ENCODE measurements around the gene MAML2.
A peak's percentile ranks its signal among the peaks of the same experiment; 100 is the strongest.
"Not testable (repeated sequence)": the region's sequence is repeated elsewhere in the genome, so short reads cannot be mapped to it uniquely, and the experiment has no call there.

Gene MAML2

GRCh38 chr11:96272529-96273222, 70.3 kb downstream of the MAML2 start:
- no peak for DNase-seq (ENCODE audit: extremely low read depth in 1 of 2, low read depth in 1 of 2)

DNA sequence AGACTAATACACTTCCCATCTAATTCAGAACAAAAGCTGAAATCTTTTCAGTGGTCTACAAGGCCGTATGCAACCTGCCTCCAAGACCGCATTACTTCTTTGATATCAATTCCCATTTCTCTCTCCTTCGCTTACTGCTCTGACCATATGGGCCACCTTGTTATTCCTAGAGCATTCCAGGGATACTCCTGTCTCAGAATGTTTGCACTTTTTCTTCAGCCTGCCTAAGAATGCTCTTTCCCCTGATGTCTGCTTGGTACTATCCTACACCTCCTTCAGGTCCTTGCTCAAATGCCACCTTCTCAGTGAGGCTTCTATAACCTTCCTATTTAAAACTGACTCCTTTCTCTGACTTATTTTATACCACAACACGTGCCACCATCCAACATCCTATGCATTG, 71.2 kb downstream of the MAML2 start:
- no peak for DNase-seq (ENCODE audit: extremely low read depth in 1 of 2, low read depth in 1 of 2)

GRCh38 chr11:96271352-96271751, 71.6 kb downstream of the MAML2 start:
- not testable (repeated sequence) for DNase-seq (ENCODE audit: extremely low read depth in 1 of 2, low read depth in 1 of 2)

DNA sequence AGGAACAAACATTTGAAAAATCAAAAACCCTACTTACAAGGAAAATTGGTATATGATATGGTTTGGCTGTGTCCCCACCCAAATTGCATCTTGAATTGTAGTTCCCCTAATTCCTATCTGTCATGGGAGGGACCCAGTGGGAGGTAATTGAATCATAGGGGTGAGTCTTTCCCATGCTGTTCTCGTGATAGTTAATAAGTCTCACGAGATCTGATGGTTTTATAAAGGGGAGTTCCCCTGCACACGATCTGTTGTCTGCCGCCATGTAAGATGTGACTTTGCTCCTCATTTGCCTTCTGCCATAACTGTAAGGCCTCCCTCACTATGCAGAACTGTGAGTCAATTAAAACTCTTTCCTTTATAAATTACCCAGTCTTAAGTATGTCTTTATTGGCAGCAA, 74.5 kb downstream of the MAML2 start:
- DNase-seq (ENCODE audit: extremely low read depth in 1 of 2, low read depth in 1 of 2): not testable (repeated sequence)

GRCh38 chr11:96267496-96268032, 75.4 kb downstream of the MAML2 start:
- no peak for DNase-seq (ENCODE audit: extremely low read depth in 1 of 2, low read depth in 1 of 2)

GRCh38 chr11:96267001-96267495, 75.9 kb downstream of the MAML2 start:
- no peak for DNase-seq (ENCODE audit: extremely low read depth in 1 of 2, low read depth in 1 of 2)

DNA sequence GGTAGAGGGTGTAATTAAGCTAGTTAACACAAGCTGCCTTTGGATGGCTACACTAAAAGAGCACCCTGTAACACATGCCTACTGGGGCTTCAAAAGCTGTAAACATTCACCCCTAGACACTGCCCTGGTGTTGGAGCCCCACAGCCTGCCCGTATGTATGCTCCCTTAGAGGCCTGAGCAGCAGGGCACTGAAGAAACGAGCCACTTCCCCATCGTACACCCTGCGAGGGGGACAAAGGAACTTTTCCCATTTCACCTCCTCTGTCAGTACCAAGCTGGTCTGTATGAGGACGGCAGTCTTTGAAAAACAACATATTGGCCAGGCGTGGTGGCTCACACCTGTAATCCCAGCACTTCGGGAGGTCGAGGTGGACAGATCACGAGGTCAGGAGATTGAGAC, 77.0 kb downstream of the MAML2 start:
- DNase-seq (ENCODE audit: extremely low read depth in 1 of 2, low read depth in 1 of 2): no peak

GRCh38 chr11:96265220-96265737, 77.7 kb downstream of the MAML2 start:
- no peak for DNase-seq (ENCODE audit: extremely low read depth in 1 of 2, low read depth in 1 of 2)

DNA sequence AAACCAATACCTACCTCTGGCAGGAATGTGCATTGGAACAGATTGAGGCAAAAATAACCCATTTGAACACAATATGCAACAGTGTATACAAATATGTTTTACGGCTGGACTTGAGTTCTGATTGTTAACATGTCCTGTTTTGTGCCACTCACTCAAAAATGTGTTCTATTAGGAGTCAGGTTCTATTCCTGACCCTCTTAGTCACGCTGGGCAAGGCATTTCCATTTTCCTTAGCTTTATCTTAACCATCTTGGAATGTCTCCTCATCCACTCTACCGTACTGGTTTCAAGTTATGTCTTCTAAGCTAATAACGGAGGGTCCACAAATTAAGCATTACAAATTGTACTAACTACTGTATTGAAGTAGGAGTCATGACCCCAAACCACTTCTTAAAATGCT, 78.6 kb downstream of the MAML2 start:
- no peak for DNase-seq (ENCODE audit: extremely low read depth in 1 of 2, low read depth in 1 of 2)

DNA sequence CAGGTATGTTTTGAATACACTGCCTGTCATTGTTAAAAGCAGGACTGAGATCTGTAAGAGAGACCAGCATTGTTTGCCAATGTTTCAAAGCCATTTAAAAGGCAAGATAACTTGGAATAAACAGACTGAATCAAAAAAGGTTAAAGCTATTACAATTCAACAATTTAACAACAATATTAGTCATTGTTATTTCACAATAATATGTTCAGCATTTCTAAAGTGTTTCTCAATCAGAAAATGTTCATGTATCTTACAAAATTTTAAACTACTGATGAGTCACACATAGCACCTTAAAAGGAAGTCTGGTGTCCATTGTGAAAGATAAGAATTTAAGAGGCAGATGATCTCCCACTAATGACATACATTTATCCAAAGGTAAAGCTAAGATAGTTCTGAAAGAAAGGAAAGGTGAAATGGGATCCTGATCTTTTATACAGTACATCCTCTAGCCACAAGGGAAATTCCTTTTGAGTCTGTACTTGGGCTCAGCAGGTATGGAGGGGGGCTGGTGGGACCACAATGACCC, 79.7 kb downstream of the MAML2 start:
- no peak for DNase-seq (ENCODE audit: extremely low read depth in 1 of 2, low read depth in 1 of 2)

DNA sequence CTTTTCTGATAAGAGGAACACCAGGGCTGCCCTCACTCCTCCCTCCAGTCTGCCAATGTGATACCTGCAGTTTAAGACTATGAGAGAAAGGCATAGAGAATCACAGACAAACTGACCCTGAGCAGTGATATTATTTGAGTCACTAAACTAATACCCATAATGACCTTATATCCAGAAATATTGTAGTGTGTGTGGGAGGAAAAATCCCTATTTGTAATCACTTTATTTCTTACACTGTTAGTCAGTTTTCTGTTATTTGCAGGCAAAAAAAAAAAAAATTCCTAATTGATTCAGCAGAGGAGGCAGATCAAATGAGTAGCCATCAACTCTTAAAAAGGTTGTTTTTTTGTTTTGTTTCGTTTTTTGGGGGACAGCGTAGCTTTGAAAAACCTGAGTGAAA, 82.5 kb downstream of the MAML2 start:
- no peak for DNase-seq (ENCODE audit: extremely low read depth in 1 of 2, low read depth in 1 of 2)

- DNase-seq (ENCODE audit: extremely low read depth in 1 of 2, low read depth in 1 of 2): no peak
These were observed 82.9 kb downstream of the MAML2 start for GRCh38 chr11:96260067-96260511.

GRCh38 chr11:96259134-96259830, 83.7 kb downstream of the MAML2 start:
- no peak for DNase-seq (ENCODE audit: extremely low read depth in 1 of 2, low read depth in 1 of 2)

DNA sequence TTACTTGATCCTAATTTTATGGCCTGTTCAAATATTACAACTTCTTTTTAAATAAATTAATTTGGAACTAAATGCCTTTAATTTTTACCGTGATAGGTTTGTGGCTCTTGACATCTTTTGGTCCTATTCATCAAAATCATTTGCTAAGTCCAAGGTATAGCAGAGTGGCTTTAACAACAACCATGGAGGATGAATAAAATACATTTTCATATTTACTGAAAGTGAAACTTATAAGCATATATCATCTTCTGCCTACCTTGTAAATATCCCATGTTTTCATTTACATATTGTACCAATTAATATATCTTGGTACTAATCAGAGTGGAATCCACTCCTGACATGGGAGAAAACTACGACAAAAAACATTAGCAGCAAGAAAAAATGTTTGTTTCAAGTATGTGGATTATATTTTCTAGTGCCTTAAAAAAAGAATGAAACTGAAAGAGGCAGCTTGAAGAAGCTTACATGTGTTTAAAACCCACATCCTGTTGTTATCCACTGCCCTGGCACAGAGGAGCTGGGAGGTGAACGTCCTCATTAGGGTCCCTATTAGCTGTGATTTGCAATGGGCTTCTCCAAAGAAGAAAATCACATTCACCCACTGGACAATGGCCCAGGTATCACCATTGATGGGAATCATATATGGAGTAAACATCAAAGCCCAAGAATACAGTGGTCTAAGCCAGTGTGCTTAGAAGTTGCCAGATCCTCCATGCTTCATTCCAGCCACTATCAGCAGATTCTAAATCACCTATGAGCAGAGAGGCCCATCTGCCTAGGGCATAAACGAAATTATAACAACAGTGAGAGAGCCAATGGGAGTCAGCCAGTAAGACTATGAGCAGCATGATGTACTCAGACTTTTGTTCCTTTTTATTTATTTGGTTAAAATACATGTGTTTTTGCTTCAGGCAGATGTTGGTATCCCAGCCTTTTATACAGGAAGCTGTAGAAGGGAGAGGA, 84.7 kb downstream of the MAML2 start:
- peak in 1 of 2 donors; percentile 24 for DNase-seq (ENCODE audit: extremely low read depth in 1 of 2, low read depth in 1 of 2)

GRCh38 chr11:96257036-96257435, 86.0 kb downstream of the MAML2 start:
- DNase-seq (ENCODE audit: extremely low read depth in 1 of 2, low read depth in 1 of 2): no peak

- DNase-seq (ENCODE audit: extremely low read depth in 1 of 2, low read depth in 1 of 2): no peak
These were observed 86.6 kb downstream of the MAML2 start for GRCh38 chr11:96256215-96257011.

DNA sequence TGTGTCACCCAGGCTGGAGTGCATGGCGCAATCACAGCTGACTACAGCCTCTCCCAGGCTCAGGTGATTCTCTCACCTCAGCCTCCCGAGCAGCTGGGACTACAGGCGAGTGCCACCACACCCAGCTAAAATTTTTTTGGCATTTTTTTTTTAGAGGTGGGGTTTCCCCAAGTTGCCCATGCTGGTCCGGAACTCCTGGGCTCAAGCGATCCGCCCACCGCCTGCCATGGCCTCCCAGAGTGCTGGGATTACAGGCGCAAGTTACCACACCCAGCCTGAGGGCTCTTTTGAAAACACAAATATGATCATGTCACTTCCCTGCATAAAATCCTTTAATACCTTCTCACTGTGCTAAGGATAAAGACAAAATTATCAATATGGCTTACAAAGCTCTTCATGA, 88.1 kb downstream of the MAML2 start:
- DNase-seq (ENCODE audit: extremely low read depth in 1 of 2, low read depth in 1 of 2): no peak

GRCh38 chr11:96254087-96254486, 88.9 kb downstream of the MAML2 start:
- no peak for DNase-seq (ENCODE audit: extremely low read depth in 1 of 2, low read depth in 1 of 2)

- DNase-seq (ENCODE audit: extremely low read depth in 1 of 2, low read depth in 1 of 2): no peak
These were observed 96.1 kb downstream of the MAML2 start for GRCh38 chr11:96246718-96247552.
